Colon (tissue), 2 donors: ENCODE results near the gene PBXIP1.
A peak's percentile ranks its signal among the peaks of the same experiment; 100 is the strongest.
"Not testable (repeated sequence)": the region's sequence is repeated elsewhere in the genome, so short reads cannot be mapped to it uniquely, and the experiment has no call there.

ENCODE experiments used
- FAIRE-seq: peaks from 2 replicates; lab custom pipeline; 2012; peaks lifted over from hg19 to GRCh38; lab: Jason Lieb, UNC
- donor health status: control.
- donor health status: control.

The PBXIP1 gene

GRCh38 chr1:154955718-154956543 is at the start of gene PBXIP1:
TSS of gene PBXIP1 (minus strand) at chr1:154956099. CDS start at chr1:154953721, 2,378 bp downstream.
- FAIRE-seq, result peak; percentile 28

- no peak for FAIRE-seq
Observed at GRCh38 chr1:155005076-155006011, 49.4 kb upstream of the PBXIP1 start.

- FAIRE-seq, result no peak
Observed at GRCh38 chr1:155004352-155005075, 48.6 kb upstream of the PBXIP1 start.

- no peak for FAIRE-seq
Observed at GRCh38 chr1:155003766-155004351, 48.0 kb upstream of the PBXIP1 start.

GRCh38 chr1:155003227-155003765 is 47.4 kb upstream of the PBXIP1 start:
- no peak for FAIRE-seq

- no peak for FAIRE-seq
Observed at GRCh38 chr1:155002464-155003226, 46.7 kb upstream of the PBXIP1 start, which contains the start of gene ZBTB7B. TSS of gene ZBTB7B (plus strand) at chr1:155002802. CDS start at chr1:155014661, 11,859 bp downstream.

- no peak for FAIRE-seq
Observed at GRCh38 chr1:155001675-155002463, 46.0 kb upstream of the PBXIP1 start.

GRCh38 chr1:155001425-155001674 is 45.5 kb upstream of the PBXIP1 start:
- FAIRE-seq, result no peak

- no peak for FAIRE-seq
Observed at GRCh38 chr1:155000726-155001424, 45.0 kb upstream of the PBXIP1 start.

- FAIRE-seq, result no peak
Observed at GRCh38 chr1:155000411-155000725, 44.5 kb upstream of the PBXIP1 start.

- FAIRE-seq, result no peak
Observed at GRCh38 chr1:154999571-155000410, 43.9 kb upstream of the PBXIP1 start.

- FAIRE-seq, result no peak
Observed at GRCh38 chr1:154998818-154999570, 43.1 kb upstream of the PBXIP1 start.

GRCh38 chr1:154998201-154998780 is 42.4 kb upstream of the PBXIP1 start:
- no peak for FAIRE-seq

- FAIRE-seq, result no peak
Observed at GRCh38 chr1:154996966-154997701, 41.2 kb upstream of the PBXIP1 start.

GRCh38 chr1:154995301-154995983 is 39.5 kb upstream of the PBXIP1 start:
- FAIRE-seq, result not testable (repeated sequence)

- no peak for FAIRE-seq
Observed at GRCh38 chr1:154994591-154994990, 38.7 kb upstream of the PBXIP1 start.
